Measurements from ENCODE around the gene FAM163B. TPM values are rescaled to one million over a fixed set of nuclear protein-coding genes. Genes with fewer than 3 reads are reported as not detected.
A peak's percentile ranks its signal among the peaks of the same experiment; 100 is the strongest.

The FAM163B gene
- total RNA-seq, 1 donor from 2014 or later, result not detected

DNA sequence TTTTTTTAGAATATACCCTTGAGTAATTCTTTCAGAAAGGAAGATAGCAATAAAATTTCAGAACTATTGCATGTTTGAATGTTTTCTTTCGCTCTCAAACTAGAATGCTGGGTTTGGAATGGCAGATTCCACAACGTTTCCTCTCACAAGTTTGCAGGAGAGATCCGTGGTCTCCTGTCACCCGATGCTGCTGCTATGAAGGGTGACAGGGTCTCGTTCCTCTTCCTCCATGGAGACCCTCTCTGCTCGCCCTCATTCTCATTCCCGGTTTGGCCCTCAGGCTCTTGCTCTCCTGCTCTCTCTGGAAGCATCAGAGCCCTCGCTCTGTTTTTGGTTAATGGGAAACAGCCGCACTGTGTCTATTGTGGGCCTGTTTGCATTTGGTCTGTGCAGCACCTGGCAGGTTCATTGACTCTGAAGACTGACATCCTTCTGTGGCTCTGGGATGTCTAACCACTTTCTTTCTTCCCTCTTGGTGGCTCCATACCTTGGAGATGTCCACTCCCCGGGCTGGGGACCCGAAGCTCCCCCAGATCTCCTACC, 12.6 kb upstream of the FAM163B start:
- CTCF ChIA-PET, result no interaction called here
- intact Hi-C loops (cut with micrococcal nuclease), result no loop called here
- no peak overlapping the region for H3K27ac Mint-ChIP-seq
- H3K4me1 Mint-ChIP-seq, result peaks cover 6% of the 10 kb centered on the region
- ATAC-seq (ENCODE audit: low read depth) (no peak), DNase-seq (no peak)
- peaks cover 11% of the 10 kb centered on the region for H3K9me3 Mint-ChIP-seq
- no peak overlapping the region for H3K4me3 Mint-ChIP-seq
- no peaks in the 10 kb centered on the region for H3K36me3 Mint-ChIP-seq (ENCODE audit: low read depth)
- POLR2A ChIA-PET, result no interaction called here
- H3K27me3 Mint-ChIP-seq, result peaks cover 18% of the 10 kb centered on the region
- TF ChIP-seq, protein P1, sequence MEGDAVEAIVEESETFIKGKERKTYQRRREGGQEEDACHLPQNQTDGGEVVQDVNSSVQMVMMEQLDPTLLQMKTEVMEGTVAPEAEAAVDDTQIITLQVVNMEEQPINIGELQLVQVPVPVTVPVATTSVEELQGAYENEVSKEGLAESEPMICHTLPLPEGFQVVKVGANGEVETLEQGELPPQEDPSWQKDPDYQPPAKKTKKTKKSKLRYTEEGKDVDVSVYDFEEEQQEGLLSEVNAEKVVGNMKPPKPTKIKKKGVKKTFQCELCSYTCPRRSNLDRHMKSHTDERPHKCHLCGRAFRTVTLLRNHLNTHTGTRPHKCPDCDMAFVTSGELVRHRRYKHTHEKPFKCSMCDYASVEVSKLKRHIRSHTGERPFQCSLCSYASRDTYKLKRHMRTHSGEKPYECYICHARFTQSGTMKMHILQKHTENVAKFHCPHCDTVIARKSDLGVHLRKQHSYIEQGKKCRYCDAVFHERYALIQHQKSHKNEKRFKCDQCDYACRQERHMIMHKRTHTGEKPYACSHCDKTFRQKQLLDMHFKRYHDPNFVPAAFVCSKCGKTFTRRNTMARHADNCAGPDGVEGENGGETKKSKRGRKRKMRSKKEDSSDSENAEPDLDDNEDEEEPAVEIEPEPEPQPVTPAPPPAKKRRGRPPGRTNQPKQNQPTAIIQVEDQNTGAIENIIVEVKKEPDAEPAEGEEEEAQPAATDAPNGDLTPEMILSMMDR (IDR thresholded peaks at IDR 0.05), result no peak

DNA sequence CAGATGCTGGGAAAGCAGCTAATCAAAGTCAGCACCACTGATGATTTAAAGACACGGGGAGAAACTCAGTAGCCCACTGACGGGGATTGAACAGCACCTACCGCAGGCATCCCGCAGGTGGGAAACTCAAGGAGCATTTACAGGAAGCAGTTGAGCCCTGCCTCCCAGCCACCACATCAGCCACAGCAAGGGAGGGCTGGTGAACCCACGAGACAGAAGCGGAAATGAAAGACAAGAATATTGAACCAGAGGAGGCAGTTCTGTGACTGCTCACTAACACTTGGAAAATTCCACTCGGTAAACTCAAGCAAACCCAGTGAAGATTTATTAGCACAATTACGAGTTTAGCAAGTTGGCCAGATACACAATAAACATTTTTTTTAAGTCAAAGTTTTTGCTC, 10.6 kb upstream of the FAM163B start:
- peaks cover 2% of the 10 kb centered on the region for H3K9me3 Mint-ChIP-seq
- H3K4me1 Mint-ChIP-seq, result peaks cover 6% of the 10 kb centered on the region
- intact Hi-C loops (cut with micrococcal nuclease), result no loop called here
- no peak overlapping the region for H3K4me3 Mint-ChIP-seq
- ChIA-PET CTCF (no interaction called here), POLR2A (interaction anchor here (0.6 kb wide), 1 partner anchor 82 kb away, joined by 3 read pairs; no protein-coding TSS in a partner anchor)
- no peak overlapping the region for H3K27ac Mint-ChIP-seq
- TF ChIP-seq, protein P1 (IDR thresholded peaks at IDR 0.05), result no peak
- H3K27me3 Mint-ChIP-seq, result peaks cover 25% of the 10 kb centered on the region
- H3K36me3 Mint-ChIP-seq (ENCODE audit: low read depth), result no peaks in the 10 kb centered on the region
- ATAC-seq (ENCODE audit: low read depth) (peak; percentile 68), DNase-seq (no peak)

DNA sequence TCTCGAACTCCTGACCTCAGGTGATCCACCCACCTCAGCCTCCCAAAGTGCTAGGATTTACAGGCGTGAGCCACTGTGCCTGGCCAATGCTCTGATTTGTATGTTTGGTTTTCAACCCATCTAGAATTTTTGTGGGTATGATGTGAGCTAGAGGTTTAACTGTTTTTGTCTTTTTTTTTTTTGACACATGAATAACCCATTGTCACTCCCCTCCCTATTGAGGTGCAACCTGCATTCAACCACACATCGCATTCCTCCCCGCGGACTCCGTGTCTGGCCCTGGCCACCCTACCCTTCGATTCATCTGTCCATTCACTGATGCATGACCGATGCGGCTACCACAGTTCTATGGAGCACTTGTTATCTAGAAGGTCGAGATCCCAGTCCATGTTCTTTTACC, 9.5 kb upstream of the FAM163B start:
- DNase-seq (no peak), ATAC-seq (ENCODE audit: low read depth) (no peak)
- TF ChIP-seq, protein P1 (IDR thresholded peaks at IDR 0.05), result no peak
- peaks cover 25% of the 10 kb centered on the region for H3K27me3 Mint-ChIP-seq
- H3K27ac Mint-ChIP-seq, result no peak overlapping the region
- no peak overlapping the region for H3K4me3 Mint-ChIP-seq
- ChIA-PET POLR2A (no interaction called here), CTCF (no interaction called here)
- peaks cover 6% of the 10 kb centered on the region for H3K4me1 Mint-ChIP-seq
- no peaks in the 10 kb centered on the region for H3K9me3 Mint-ChIP-seq
- intact Hi-C loops (cut with micrococcal nuclease), result no loop called here
- no peaks in the 10 kb centered on the region for H3K36me3 Mint-ChIP-seq (ENCODE audit: low read depth)

DNA sequence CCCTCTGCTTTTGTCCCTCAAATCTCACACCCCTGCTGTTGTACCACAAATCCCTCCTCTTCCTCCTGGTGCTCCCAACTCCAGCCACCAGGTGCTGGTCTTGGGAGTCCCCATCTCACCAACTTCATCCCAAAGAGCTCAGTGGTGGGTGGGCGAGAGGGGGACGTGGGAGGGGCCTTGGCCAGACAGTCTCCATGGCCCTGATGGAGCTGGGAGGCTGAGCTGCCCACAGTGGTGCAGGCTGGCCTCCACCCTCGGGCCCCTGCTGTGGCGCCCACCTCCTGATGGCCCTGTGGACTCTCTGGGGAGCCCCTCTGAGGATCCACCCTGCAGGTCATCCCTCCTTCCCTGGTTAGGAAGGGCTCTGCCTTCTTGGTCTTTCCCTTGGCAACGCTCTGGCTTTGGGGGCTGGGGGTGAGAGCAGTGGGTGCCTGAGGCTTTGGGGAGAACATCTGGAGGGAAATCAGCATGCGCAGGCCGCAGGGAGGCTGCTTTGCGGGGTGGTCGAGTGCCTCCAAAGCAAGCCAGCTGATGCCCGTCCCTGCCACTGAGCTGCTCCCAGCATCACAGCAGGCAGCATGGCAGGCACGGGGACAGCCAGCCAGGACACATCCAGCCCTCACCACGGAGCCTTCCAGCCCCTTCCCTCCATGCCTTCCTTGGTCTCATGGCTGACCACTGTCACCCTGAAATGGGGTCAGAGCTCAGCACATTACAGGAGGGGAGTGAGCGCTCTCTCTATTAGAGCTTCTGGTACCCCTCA, 7.6 kb upstream of the FAM163B start:
- intact Hi-C loops (cut with micrococcal nuclease), result no loop called here
- H3K4me3 Mint-ChIP-seq, result no peak overlapping the region
- no peaks in the 10 kb centered on the region for H3K36me3 Mint-ChIP-seq (ENCODE audit: low read depth)
- H3K27ac Mint-ChIP-seq, result no peak overlapping the region
- DNase-seq (no peak), ATAC-seq (ENCODE audit: low read depth) (no peak)
- TF ChIP-seq, protein P1 (IDR thresholded peaks at IDR 0.05), result no peak
- no peaks in the 10 kb centered on the region for H3K9me3 Mint-ChIP-seq
- ChIA-PET POLR2A (interaction anchor here (0.6 kb wide), 1 partner anchor 367 kb away, joined by 3 read pairs; no protein-coding TSS in a partner anchor), CTCF (no interaction called here)
- H3K27me3 Mint-ChIP-seq, result peaks cover 21% of the 10 kb centered on the region
- peaks cover 6% of the 10 kb centered on the region for H3K4me1 Mint-ChIP-seq

DNA sequence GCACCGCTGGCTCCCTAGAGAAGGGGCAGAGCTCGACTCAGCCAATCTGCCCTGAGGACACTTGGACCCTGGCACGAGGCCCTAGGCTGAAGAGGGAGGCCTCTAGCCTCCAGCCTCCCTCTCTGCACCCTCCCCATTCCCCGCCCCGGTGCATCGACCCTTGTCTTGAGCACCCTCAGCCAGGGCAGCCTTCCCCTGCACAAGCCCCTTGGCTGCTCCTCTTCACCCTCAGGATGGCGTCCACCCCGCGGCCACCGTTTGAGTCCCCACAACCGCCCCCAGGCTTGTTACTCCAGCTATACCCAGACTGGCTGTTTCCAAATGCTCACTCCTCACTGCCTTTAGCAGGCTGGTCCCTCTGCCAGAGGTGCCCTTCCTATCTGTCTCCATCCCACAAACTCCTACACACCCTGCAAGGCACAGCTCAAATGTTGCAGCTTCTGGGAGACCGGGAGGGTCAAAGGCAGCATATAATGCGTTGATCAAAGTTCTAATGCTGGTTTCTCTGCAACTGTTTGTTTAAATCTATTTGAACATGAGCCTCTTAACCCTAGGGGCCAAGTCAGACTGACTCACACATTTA, 6.5 kb upstream of the FAM163B start:
- H3K36me3 Mint-ChIP-seq (ENCODE audit: low read depth), result no peaks in the 10 kb centered on the region
- ChIA-PET POLR2A (no interaction called here), CTCF (no interaction called here)
- TF ChIP-seq, protein P1 (IDR thresholded peaks at IDR 0.05), result no peak
- peaks cover 6% of the 10 kb centered on the region for H3K4me1 Mint-ChIP-seq
- H3K4me3 Mint-ChIP-seq, result no peak overlapping the region
- ATAC-seq (ENCODE audit: low read depth), result no peak
- H3K9me3 Mint-ChIP-seq, result no peaks in the 10 kb centered on the region
- intact Hi-C loops (cut with micrococcal nuclease), result no loop called here
- H3K27ac Mint-ChIP-seq, result no peak overlapping the region
- DNase-seq, result no peak
- H3K27me3 Mint-ChIP-seq, result peaks cover 26% of the 10 kb centered on the region

All from activated B cell treated with CpG ODN at 0.5 μM for 24 hours (primary cell).